Motor neuron (in vitro differentiated cells): ENCODE measurements around the gene DYNLRB2. TPM values are rescaled to one million over a fixed set of nuclear protein-coding genes. Genes with fewer than 3 reads are reported as not detected.
A peak's percentile ranks its signal among the peaks of the same experiment; 100 is the strongest.

Experiments
- ATAC-seq, 8 experiments: fragments of 200-7000 bp; cut with Tn5 transposase; replicated peaks in 6 of 8; 2 replicates each; pipeline ENCODE4 v1.8.0; 2021; ENCODE audit warnings: mild to moderate bottlenecking in 8 of 8, moderate library complexity in 8 of 8
- H3K27ac ChIP-seq, 2 donors: fragments of 250-450 bp; sonication (Bioruptor Pico); 2 replicates each; pipeline ENCODE4 v1.9.0; 2021; ENCODE audit warnings: antibody characterized with exemption in 2 of 2, mild to moderate bottlenecking in 2 of 2, moderate library complexity in 1 of 2
- H3K4me1 ChIP-seq, 2 donors: fragments of 250-450 bp; sonication (Bioruptor Pico); replicated peaks in 1 of 2; 2 replicates each; pipeline ENCODE4 v1.6.1; 2021; ENCODE audit warnings: antibody characterized with exemption in 2 of 2, mild to moderate bottlenecking in 2 of 2, moderate library complexity in 1 of 2
- H3K4me3 ChIP-seq, 5 donors: fragments of 250-450 bp; sonication (Bioruptor Pico); 2 replicates each; pipeline ENCODE4 v1.9.0; 2021; ENCODE audit warnings: antibody characterized with exemption in 5 of 5, mild to moderate bottlenecking in 5 of 5, moderate library complexity in 4 of 5
- WGBS, 10 experiments: fragments of 450-650 bp; shearing (Covaris generic); methylation state at CpG; one replicate each; pipeline ENCODE4 v1.0.0; 2022; 5-methylcytosine and 5-hydroxymethylcytosine counted together
- in situ Hi-C, 9 experiments: fragments of 400-800 bp; cut with MboI; loops; one replicate each; pipeline ENCODE4 v1.15.0; 2021; ENCODE audit warnings: low sequenced_read_pairs in 9 of 9, low pct_unique_long_range_greater_than_20kb in 2 of 9; ENCODE audit not compliant: unreplicated experiment in 9 of 9
- total RNA-seq, 8 experiments: library from RNA; unstranded; fragments of 300-600 nt; gene quantifications; 2 replicates each; pipeline versions ENCODE4 v1.2.3 to v1.2.4, GENCODE V29; 2022

Gene DYNLRB2
- 1 to 10 TPM in 4 of 8 experiments, under 1 TPM in 1, not detected in 3; 0.47 to 7.2 (median 2.3) TPM for total RNA-seq

DNA sequence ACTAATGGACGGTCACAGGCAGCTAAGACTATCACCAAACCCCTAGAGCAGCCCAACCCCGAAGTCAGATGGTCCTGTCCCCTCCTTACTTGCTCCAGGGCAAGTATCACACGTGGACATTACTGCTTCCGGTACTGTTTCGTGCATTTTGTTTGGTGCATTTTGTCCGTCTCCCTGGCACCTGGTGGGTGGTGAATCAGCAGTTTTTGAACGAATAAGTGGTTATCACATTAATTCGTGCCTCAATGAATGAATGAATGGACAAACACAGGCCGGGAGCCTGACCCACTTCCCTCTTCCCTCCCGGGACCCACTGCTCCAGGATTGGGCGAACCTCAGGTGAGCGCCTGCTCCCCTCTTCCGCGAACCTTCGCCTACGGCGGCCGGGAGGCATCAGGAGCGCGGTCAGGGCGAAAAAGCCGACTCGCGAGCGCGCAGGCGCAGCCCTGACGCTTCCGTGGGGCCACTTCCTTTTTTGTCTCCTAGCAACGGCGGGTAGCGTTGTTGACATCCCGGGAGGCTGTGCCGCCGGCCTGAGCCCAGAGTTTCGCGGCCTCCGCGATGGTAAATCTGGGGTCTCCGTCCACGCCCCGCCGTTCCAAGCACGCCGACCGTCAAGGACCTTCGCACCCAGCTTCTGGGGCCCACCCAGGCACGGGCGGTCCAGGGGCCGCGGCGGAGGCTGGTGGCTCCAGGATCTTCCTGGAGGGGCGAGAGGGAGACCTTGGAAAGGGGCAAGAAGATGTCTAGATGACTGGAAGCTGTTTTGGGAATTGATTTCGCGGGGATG lies at the start of gene DYNLRB2:
TSS of gene DYNLRB2 (plus strand) at position 478 of the 790 bp plus-strand sequence. CDS start at position 562, 84 bp downstream.
- H3K4me3 ChIP-seq, result peak within 1 kb of the TSS; percentile 46 to 72 (median 53)
- peak within 1 kb of the TSS; percentile 10 to 42 for H3K27ac ChIP-seq
- WGBS, 10 experiments, result 0 to 33% (median 7%) methylated on average over 2 to 30 of the region's 55 CpGs
- peak; percentile 95 to 99 (median 98) for ATAC-seq
- in situ Hi-C loops, result loop anchor here in 1 of 9 experiments (25.0 kb wide), 2 partner anchors 272 to 397 kb away; partner anchors contain the start of gene CDYL2
- peaks cover 6 to 7% of the 10 kb centered on the region in 2 donors for H3K4me1 ChIP-seq

DNA sequence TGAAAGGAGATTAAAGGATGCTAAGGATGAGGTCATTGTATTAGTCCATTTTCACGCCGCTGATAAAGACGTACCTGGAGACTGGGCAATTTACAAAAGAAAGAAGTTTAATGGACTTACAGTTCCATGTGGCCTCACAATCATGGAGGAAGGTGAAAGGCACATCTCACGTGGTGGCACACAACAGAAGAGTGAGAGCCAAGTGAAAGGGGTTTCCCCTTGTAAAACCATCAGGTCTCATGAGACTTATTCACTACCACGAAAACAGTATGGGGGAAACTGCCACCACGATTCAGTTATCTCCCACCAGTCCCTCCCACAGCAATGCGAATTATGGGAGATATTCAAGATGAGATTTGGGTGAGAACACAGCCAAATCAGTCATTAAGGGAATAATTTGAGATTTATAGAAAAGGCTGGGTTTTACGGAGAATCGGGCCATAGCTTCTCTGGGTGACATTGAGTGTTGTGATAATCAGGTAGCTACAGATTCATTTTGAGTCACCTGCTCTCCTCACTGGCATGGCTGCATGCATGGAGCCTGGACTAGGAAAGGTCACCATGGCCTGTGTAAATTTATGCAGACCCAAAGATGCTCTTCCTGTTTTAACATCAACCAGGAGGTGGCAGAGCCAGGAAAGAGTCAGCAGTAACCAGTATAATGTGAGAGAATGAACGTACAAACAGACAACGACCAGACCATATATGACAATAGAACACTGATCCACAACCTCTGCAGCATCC lies 40.5 kb upstream of the DYNLRB2 start:
- no peaks in the 10 kb centered on the region for H3K4me1 ChIP-seq
- WGBS, 10 experiments, result 34 to 100% (median 78%) methylated on average over 2 to 10 of the region's 11 CpGs
- H3K27ac ChIP-seq, result no peak overlapping the region
- in situ Hi-C loops, result no loop called here
- no peak overlapping the region for H3K4me3 ChIP-seq
- peak in 2 of 8 experiments; percentile 18 to 44 for ATAC-seq

DNA sequence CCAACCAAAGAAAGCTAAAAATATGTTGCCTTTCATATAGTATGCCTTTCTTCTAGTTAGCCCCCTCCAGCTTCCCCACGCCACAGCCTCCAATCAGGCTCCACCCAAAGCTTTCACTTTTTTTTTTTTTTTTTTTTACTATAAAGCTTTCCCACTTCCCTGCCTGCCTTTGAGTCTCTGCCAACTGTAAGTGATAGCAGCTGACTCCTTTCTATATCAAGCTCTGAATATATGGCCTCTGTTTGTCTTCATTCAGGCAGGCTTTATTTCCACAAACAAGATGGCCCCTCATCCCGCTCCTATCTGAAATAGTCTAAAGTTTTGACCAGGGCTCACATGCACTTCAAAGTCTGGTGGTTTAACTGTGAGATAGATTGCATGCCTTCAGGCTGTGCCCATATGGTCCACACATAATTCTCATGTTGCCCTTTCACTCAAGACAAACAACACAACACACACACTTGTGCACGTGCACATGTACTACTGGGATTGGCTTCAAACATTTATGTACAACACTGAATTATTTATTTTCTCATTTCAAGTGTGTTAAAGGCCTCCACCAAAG lies 39.8 kb upstream of the DYNLRB2 start:
- H3K27ac ChIP-seq, result no peak overlapping the region
- 48 to 100% (median 82%) methylated on average over 1 to 3 of the region's 3 CpGs; no CpG with 5 or more reads in 1 of the 10 experiments for WGBS, 10 experiments
- H3K4me1 ChIP-seq, result no peaks in the 10 kb centered on the region
- peak in 3 of 8 experiments; percentile 22 to 56 (median 23) for ATAC-seq
- no peak overlapping the region for H3K4me3 ChIP-seq
- in situ Hi-C loops, result no loop called here

DNA sequence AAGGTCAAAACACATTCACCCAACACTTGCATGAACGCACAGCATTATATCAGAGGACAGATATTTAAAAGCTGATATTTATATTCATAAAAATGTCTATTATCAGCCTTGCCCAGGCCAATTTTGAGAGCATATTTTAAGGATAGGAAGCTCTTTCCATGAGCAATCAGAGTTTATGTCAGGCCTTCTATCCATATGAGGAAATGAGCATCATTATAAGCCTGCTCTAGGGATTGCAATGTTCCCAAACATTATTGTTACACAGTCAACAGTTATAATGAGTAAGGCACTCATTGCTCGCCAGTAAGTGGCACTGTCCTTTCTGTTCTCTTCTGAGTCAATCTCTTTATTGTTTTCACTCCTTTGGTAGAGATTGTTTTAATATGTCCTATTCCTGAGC lies 37.7 kb upstream of the DYNLRB2 start:
- no peak overlapping the region for H3K4me3 ChIP-seq
- in situ Hi-C loops, result no loop called here
- no peak overlapping the region for H3K27ac ChIP-seq
- H3K4me1 ChIP-seq, result no peaks in the 10 kb centered on the region
- 0 to 100% (median 78%) methylated on average over 1 to 2 of the region's 2 CpGs; no CpG with 5 or more reads in 1 of the 10 experiments for WGBS, 10 experiments
- peak in 1 of 8 experiments; percentile 40 for ATAC-seq

DNA sequence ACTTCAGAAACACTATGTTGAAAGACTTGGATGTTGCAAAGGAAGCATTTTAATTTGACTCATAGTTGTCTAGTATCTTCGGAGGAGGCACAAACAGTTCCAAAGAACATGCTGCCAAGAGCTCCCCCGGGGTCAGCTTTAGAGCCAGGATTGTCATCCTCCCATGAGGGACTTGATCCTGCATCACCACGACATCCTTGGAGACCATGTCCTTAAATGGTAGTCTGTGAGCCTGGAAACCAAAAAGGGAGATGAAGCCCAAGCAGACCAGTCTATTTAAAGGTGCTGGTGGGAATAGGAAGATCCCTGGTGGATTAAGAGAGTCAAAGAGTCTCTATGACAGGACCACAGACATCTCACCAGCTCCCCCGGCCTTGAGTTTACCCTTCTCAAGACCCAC lies 33.3 kb upstream of the DYNLRB2 start:
- Histone ChIP-seq H3K4me3 (no peak overlapping the region), H3K27ac (no peak overlapping the region), H3K4me1 (no peaks in the 10 kb centered on the region)
- WGBS, 10 experiments, result 15 to 100% (median 81%) methylated on average over 1 to 4 of the region's 4 CpGs; no CpG with 5 or more reads in 3 of the 10 experiments
- in situ Hi-C loops, result no loop called here
- no peak for ATAC-seq

DNA sequence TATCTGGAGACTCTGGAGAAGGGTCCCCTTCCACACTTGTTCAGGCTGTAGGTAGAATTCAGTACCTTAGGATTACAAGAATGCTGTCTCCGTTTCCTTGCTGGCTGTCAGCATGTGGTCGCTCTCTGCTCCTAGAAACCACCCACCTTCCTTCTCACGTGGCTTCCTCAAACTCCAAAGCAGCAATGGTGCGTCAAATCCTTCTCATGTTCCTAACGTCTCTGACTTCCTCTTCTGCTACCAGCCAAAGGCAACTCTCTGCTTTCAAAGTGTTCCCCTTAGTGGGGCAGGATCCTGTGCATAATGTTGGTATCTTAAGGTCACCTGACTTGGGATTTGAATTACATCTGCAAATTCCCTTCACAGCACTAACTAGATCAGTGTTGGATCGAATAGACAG lies 30.9 kb upstream of the DYNLRB2 start:
- Histone ChIP-seq H3K27ac (no peak overlapping the region), H3K4me1 (no peaks in the 10 kb centered on the region), H3K4me3 (no peak overlapping the region)
- ATAC-seq, result peak in 2 of 8 experiments; percentile 23 to 31
- 31 to 93% (median 51%) methylated on average over 1 to 5 of the region's 6 CpGs; no CpG with 5 or more reads in 3 of the 10 experiments for WGBS, 10 experiments
- in situ Hi-C loops, result no loop called here

DNA sequence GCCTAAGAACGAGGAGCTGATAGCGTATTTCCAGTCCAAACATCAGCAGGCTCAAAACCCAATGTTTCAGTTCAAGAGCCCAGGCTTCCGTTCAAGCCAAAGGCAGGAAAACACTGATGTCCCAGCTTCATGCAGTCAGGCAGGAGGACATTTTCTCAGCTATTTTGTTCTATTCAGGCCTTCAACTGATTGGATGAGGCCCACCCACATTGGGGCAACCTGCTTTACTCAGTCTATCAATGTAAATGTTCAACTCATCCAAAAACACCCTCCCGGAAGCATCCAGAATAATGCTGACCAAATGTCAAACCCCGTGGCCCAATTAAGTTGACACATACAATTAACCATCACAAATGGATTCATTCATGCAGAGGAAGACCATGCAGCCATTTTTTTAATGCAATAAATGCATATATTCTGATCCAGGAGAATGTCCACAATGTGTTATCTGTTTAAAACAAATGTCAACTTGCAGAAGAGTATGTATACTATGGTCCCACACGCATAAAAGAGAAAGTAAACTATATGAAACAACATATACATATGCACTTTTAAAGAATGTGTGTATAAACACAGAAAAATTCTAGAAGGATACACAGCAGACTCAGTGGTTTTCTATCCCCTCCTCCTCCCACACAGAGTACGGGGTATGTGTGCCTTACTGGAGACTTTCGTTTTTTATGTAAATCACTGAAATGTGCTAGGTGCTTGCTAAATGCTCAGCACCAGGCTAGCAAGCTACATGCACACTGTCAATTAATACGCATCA lies 28.8 kb upstream of the DYNLRB2 start:
- in situ Hi-C loops, result no loop called here
- 59 to 100% (median 83%) methylated on average over 1 to 7 of the region's 9 CpGs for WGBS, 10 experiments
- no peak for ATAC-seq

DNA sequence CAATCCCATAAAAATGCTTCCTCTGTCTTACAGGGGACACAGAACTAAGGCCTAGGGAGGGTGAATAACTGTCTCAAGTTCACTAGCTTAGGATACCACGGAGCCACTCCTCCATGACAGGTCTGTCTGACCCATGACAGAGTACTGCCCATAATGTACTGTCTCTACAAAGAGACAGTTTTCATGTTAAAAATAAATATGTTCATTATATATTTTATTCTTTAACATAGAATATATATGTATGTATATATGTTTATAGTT lies 28.3 kb upstream of the DYNLRB2 start:
- WGBS, 10 experiments, result 0 to 100% (median 73%) methylated on average over 1 of the region's 1 CpG; no CpG with 5 or more reads in 5 of the 10 experiments
- H3K4me1 ChIP-seq, result no peaks in the 10 kb centered on the region
- no peak overlapping the region for H3K27ac ChIP-seq
- no peak overlapping the region for H3K4me3 ChIP-seq
- ATAC-seq, result no peak
- in situ Hi-C loops, result no loop called here

More for the DNA sequence above, 28.8 kb upstream of the DYNLRB2 start:
- Histone ChIP-seq H3K4me1 (no peaks in the 10 kb centered on the region), H3K4me3 (no peak overlapping the region), H3K27ac (no peak overlapping the region)

DNA sequence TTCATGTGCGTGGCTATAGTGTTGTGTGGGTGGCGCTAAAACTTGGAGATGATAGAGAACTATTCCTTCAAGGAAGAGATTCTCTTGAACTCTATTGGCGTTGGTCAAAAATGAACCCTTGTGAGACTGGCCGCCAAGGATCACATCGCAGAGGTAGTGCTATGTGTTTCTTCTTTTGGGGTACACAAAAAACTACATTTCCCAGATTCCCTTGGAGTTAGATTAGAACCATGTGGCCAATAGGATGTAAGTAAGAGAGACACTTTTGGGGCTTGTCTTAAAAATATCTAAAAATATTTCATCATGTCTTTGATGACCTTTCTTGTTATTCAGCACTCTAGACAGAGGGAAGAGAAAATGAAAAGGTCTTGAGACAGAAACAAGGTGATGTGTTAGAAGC lies 25.4 kb upstream of the DYNLRB2 start:
- no peak overlapping the region for H3K4me3 ChIP-seq
- H3K27ac ChIP-seq, result no peak overlapping the region
- in situ Hi-C loops, result no loop called here
- WGBS, 10 experiments, result 35 to 100% (median 85%) methylated on average over 1 to 5 of the region's 5 CpGs; no CpG with 5 or more reads in 2 of the 10 experiments
- H3K4me1 ChIP-seq, result no peaks in the 10 kb centered on the region
- ATAC-seq, result no peak

DNA sequence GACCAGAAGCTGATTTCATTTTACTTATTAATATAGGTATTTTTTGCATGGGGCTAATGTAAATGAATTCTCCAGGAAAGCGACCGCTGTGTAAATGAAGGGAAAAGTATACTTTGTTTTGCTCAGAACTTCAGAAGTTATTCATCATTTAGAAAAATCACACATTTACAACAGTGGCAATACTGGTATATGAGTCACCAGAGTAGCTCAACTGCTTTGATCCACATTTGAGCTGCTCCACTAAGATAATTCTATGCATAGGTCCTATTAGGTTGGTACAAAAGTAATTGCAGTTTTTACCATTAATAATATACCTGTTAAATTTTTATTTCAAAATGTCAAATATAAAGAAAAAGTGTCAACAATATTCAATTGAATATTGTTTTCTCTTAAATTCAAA lies 22.9 kb upstream of the DYNLRB2 start:
- 0 to 100% (median 77%) methylated on average over 1 to 2 of the region's 2 CpGs; no CpG with 5 or more reads in 2 of the 10 experiments for WGBS, 10 experiments
- in situ Hi-C loops, result no loop called here
- peak in 2 of 8 experiments; percentile 30 to 36 for ATAC-seq

DNA sequence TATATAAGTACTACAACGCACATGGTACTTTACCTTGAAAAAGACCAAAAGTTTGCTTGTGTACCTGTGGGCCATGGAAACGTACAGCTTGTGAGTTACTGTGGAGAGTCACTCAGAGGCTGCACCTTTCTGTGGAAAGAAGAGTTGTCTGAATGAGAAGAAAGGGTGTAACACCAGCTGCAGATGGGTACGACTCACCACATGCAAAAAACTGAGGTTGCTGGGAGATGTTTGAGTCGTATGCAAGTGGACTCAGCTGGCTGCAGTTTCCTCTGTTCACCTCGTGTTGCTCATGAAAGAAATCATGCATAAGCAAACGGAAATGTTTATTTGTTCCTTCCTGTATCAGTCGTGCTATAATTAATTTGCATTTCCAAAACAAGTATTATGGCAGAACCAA lies 22.4 kb upstream of the DYNLRB2 start:
- 3 to 83% (median 37%) methylated on average over 1 to 7 of the region's 7 CpGs for WGBS, 10 experiments
- H3K27ac ChIP-seq, result no peak overlapping the region
- no peak overlapping the region for H3K4me3 ChIP-seq
- no peaks in the 10 kb centered on the region for H3K4me1 ChIP-seq
- in situ Hi-C loops, result no loop called here
- peak in 6 of 8 experiments; percentile 32 to 98 (median 78) for ATAC-seq

More for the DNA sequence above, 22.9 kb upstream of the DYNLRB2 start:
- H3K4me1 ChIP-seq, result no peaks in the 10 kb centered on the region
- H3K4me3 ChIP-seq, result no peak overlapping the region
- no peak overlapping the region for H3K27ac ChIP-seq

DNA sequence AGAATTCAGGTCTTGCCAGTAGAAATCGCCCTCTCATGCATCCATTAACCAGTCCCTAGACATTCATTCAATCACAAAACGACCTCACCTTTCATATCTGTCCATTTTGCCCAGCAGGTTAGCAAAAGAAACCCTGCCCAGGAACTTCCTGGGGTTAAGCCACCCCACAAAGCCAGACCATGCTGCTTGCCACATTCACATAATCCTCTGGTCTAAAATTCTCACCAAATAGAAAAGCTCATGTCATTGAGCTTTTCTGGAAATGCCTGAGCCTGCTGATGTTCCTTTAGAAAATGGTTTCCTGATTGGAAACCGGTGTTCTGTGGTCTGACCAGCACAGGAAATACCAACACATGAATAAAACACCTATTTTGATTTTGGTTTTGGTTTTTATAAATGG lies 21.6 kb upstream of the DYNLRB2 start:
- WGBS, 10 experiments, result 22 to 100% (median 60%) methylated on average over 1 to 3 of the region's 3 CpGs; no CpG with 5 or more reads in 1 of the 10 experiments
- Histone ChIP-seq H3K4me3 (no peak overlapping the region), H3K4me1 (no peaks in the 10 kb centered on the region), H3K27ac (no peak overlapping the region)
- no peak for ATAC-seq
- in situ Hi-C loops, result no loop called here
